HUES6 (cell line): ENCODE measurements around the gene MCTP1.

ENCODE experiments used
- H3K27ac ChIP-seq: 2 replicates; pipeline ENCODE4 v1.7.0; 2013; ENCODE audit warnings: low read depth, mild to moderate bottlenecking, low read length, inconsistent platforms
- H3K27me3 ChIP-seq: 2 replicates; pipeline ENCODE4 v1.6.1; 2013; ENCODE audit warnings: low read length; ENCODE audit not compliant: control insufficient read depth, insufficient read depth
- H3K36me3 ChIP-seq: 2 replicates; pipeline ENCODE4 v1.6.1; 2013; ENCODE audit warnings: low read length; ENCODE audit not compliant: control insufficient read depth, insufficient read depth
- H3K4me1 ChIP-seq: 2 replicates; pipeline ENCODE4 v1.6.1; 2013; ENCODE audit warnings: low read length; ENCODE audit not compliant: control insufficient read depth, insufficient read depth
- H3K4me3 ChIP-seq: 2 replicates; pipeline ENCODE4 v1.5.1; 2013; ENCODE audit warnings: low read depth, low read length
- H3K9ac ChIP-seq: one replicate; pipeline ENCODE4 v1.6.1; 2013; ENCODE audit warnings: mild to moderate bottlenecking, low read length
- H3K9me3 ChIP-seq: 2 replicates; pipeline ENCODE4 v1.6.1; 2013; ENCODE audit warnings: low read depth, low read length; ENCODE audit not compliant: control insufficient read depth, insufficient read depth

The MCTP1 gene

GRCh38 chr5:94705427-94705826 is 579.5 kb downstream of the MCTP1 start:
- Histone ChIP-seq H3K4me1 (no peaks in the 10 kb centered on the region), H3K27ac (no peak overlapping the region), H3K36me3 (peaks cover 11% of the 10 kb centered on the region), H3K9ac (no peak overlapping the region), H3K9me3 (no peaks in the 10 kb centered on the region), H3K27me3 (no peaks in the 10 kb centered on the region), H3K4me3 (no peak overlapping the region)

- no peaks in the 10 kb centered on the region for H3K27me3 ChIP-seq
- H3K4me1 ChIP-seq, result no peaks in the 10 kb centered on the region
- H3K4me3 ChIP-seq, result no peak overlapping the region
- H3K9ac ChIP-seq, result no peak overlapping the region
- H3K36me3 ChIP-seq, result peaks cover 5% of the 10 kb centered on the region; the same call in 1 of the 2 replicates
- H3K9me3 ChIP-seq, result no peaks in the 10 kb centered on the region
- no peak overlapping the region for H3K27ac ChIP-seq
Observed at GRCh38 chr5:94702729-94703128, 582.2 kb downstream of the MCTP1 start.

- H3K27me3 ChIP-seq, result no peaks in the 10 kb centered on the region
- no peaks in the 10 kb centered on the region for H3K9me3 ChIP-seq
- no peak overlapping the region for H3K9ac ChIP-seq
- H3K4me1 ChIP-seq, result no peaks in the 10 kb centered on the region
- no peak overlapping the region for H3K27ac ChIP-seq
- peaks cover 5% of the 10 kb centered on the region; the same call in 1 of the 2 replicates for H3K36me3 ChIP-seq
- no peak overlapping the region for H3K4me3 ChIP-seq
Observed at GRCh38 chr5:94700592-94700991, 584.3 kb downstream of the MCTP1 start.

GRCh38 chr5:94699562-94699961 is 585.3 kb downstream of the MCTP1 start:
- no peak overlapping the region for H3K4me3 ChIP-seq
- no peaks in the 10 kb centered on the region for H3K4me1 ChIP-seq
- H3K27me3 ChIP-seq, result no peaks in the 10 kb centered on the region
- H3K9ac ChIP-seq, result no peak overlapping the region
- H3K9me3 ChIP-seq, result no peaks in the 10 kb centered on the region
- H3K27ac ChIP-seq, result no peak overlapping the region
- peaks cover 10% of the 10 kb centered on the region for H3K36me3 ChIP-seq

GRCh38 chr5:94698197-94698596 is 586.7 kb downstream of the MCTP1 start:
- H3K27ac ChIP-seq, result no peak overlapping the region
- no peaks in the 10 kb centered on the region for H3K4me1 ChIP-seq
- no peaks in the 10 kb centered on the region for H3K9me3 ChIP-seq
- H3K27me3 ChIP-seq, result no peaks in the 10 kb centered on the region
- H3K9ac ChIP-seq, result no peak overlapping the region
- peaks cover 13% of the 10 kb centered on the region for H3K36me3 ChIP-seq
- H3K4me3 ChIP-seq, result no peak overlapping the region

- peaks cover 13% of the 10 kb centered on the region for H3K36me3 ChIP-seq
- no peak overlapping the region for H3K27ac ChIP-seq
- H3K9me3 ChIP-seq, result no peaks in the 10 kb centered on the region
- no peaks in the 10 kb centered on the region for H3K27me3 ChIP-seq
- H3K4me3 ChIP-seq, result no peak overlapping the region
- no peak overlapping the region for H3K9ac ChIP-seq
- H3K4me1 ChIP-seq, result peaks cover 3% of the 10 kb centered on the region; the same call in 1 of the 2 replicates
Observed at GRCh38 chr5:94694671-94695070, 590.2 kb downstream of the MCTP1 start.

- Histone ChIP-seq H3K9me3 (no peaks in the 10 kb centered on the region), H3K27me3 (no peaks in the 10 kb centered on the region), H3K4me3 (no peak overlapping the region), H3K27ac (no peak overlapping the region), H3K4me1 (peaks cover 3% of the 10 kb centered on the region; the same call in 1 of the 2 replicates), H3K9ac (no peak overlapping the region), H3K36me3 (peaks cover 19% of the 10 kb centered on the region)
Observed at GRCh38 chr5:94693845-94694370, 591.0 kb downstream of the MCTP1 start.

- Histone ChIP-seq H3K4me3 (no peak overlapping the region), H3K9me3 (no peaks in the 10 kb centered on the region), H3K4me1 (peaks cover 3% of the 10 kb centered on the region; the same call in 1 of the 2 replicates), H3K36me3 (peaks cover 26% of the 10 kb centered on the region), H3K27me3 (no peaks in the 10 kb centered on the region), H3K27ac (no peak overlapping the region), H3K9ac (no peak overlapping the region)
Observed at GRCh38 chr5:94693043-94693822, 591.7 kb downstream of the MCTP1 start.

- Histone ChIP-seq H3K4me3 (no peak overlapping the region), H3K36me3 (peaks cover 29% of the 10 kb centered on the region), H3K27ac (no peak overlapping the region), H3K9ac (no peak overlapping the region), H3K27me3 (no peaks in the 10 kb centered on the region), H3K9me3 (no peaks in the 10 kb centered on the region), H3K4me1 (peaks cover 3% of the 10 kb centered on the region; the same call in 1 of the 2 replicates)
Observed at GRCh38 chr5:94692581-94692980, 592.3 kb downstream of the MCTP1 start.

DNA sequence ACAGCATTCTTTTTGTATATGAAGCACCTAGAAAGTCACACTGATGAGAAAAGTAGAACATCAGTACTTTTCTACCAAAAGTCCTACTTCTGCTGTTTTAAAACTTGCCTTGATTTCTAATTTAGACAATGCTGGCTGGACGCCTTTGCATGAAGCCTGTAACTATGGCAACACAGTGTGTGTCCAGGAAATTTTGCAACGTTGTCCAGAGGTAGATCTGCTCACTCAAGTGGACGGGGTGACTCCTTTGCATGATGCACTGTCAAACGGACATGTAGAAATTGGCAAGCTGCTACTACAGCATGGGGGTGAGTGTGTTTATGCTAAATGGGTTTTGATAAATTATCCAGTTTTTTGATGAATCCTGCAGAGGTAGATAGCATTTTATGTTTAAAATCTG is 592.9 kb downstream of the MCTP1 start:
- no peaks in the 10 kb centered on the region for H3K9me3 ChIP-seq
- no peaks in the 10 kb centered on the region for H3K27me3 ChIP-seq
- H3K9ac ChIP-seq, result no peak overlapping the region
- H3K27ac ChIP-seq, result no peak overlapping the region
- no peak overlapping the region for H3K4me3 ChIP-seq
- H3K36me3 ChIP-seq, result peaks cover 34% of the 10 kb centered on the region
- peaks cover 3% of the 10 kb centered on the region; the same call in 1 of the 2 replicates for H3K4me1 ChIP-seq

DNA sequence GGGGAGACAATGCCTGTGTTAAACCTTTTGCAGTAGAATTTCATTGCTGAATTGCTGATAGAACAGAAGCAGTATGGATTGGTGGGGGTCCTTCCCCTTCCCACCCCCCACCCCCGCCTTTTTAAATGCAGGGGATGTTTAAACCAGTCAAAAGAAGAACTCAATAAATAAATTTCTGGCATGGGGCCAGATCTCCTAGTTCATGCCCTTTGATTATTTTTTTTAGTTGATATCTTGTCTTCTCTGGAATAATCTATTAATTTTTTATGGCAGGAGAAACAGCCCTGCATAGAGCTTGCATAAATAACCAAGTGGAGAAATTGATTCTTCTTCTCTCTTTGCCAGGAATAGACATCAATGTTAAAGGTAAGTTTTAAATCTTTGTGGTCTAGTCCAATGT is 593.6 kb downstream of the MCTP1 start:
- Histone ChIP-seq H3K9ac (no peak overlapping the region), H3K36me3 (peaks cover 36% of the 10 kb centered on the region), H3K9me3 (no peaks in the 10 kb centered on the region), H3K4me3 (no peak overlapping the region), H3K27ac (no peak overlapping the region), H3K4me1 (peaks cover 3% of the 10 kb centered on the region; the same call in 1 of the 2 replicates), H3K27me3 (no peaks in the 10 kb centered on the region)
